ENCODE results near the gene GRAMD2B.

DNA sequence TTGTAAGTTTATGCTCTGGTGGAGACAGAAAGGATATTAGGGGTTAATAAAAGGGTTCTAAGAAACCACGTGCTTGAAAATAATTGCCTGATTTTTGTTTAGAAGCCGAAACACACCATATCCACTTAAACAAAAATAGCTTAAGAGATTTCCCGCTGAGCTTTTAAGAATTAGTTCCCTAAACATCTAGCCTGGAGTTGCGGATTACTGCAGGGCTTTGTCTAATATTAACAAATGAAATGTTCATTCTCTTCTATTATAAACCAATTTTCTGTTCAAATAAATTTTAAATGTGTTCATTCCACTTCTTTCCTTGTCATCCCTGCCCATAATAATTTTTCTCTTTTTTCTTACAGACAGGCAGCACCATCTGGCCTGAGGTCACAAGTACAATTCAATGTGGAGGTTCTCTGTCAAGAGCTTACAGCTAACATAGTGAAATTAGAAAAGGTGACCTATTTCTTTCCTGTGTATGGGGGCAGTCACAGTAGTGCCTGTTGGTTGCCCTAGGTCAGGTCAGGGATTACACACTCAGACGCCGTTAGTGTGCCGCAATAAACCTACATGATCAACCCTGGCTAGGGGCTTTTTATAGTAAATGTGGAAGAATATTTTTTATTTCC is 65.3 kb downstream of the GRAMD2B start:
- TF ChIP-seq, protein P1, sequence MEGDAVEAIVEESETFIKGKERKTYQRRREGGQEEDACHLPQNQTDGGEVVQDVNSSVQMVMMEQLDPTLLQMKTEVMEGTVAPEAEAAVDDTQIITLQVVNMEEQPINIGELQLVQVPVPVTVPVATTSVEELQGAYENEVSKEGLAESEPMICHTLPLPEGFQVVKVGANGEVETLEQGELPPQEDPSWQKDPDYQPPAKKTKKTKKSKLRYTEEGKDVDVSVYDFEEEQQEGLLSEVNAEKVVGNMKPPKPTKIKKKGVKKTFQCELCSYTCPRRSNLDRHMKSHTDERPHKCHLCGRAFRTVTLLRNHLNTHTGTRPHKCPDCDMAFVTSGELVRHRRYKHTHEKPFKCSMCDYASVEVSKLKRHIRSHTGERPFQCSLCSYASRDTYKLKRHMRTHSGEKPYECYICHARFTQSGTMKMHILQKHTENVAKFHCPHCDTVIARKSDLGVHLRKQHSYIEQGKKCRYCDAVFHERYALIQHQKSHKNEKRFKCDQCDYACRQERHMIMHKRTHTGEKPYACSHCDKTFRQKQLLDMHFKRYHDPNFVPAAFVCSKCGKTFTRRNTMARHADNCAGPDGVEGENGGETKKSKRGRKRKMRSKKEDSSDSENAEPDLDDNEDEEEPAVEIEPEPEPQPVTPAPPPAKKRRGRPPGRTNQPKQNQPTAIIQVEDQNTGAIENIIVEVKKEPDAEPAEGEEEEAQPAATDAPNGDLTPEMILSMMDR (IDR thresholded peaks at IDR 0.05), result no peak
- TF ChIP-seq EP300 (IDR thresholded peaks at IDR 0.05) (no peak), POLR2A (IDR thresholded peaks at IDR 0.05) (no peak)
